Subcutaneous abdominal adipose tissue (tissue), 5 donors: ENCODE results near the gene PNMT.
A peak's percentile ranks its signal among the peaks of the same experiment; 100 is the strongest.

Source experiments
- H3K27ac ChIP-seq: one replicate; pipeline ENCODE4 v1.7.0; 2013; ENCODE audit warnings: low read depth, mild to moderate bottlenecking, inconsistent platforms, low read length, moderate library complexity
- H3K27me3 ChIP-seq, 5 donors: one replicate each; pipeline ENCODE4 v1.7.0; 2013; ENCODE audit warnings: low read length in 5 of 5, inconsistent platforms in 1 of 5; ENCODE audit not compliant: control insufficient read depth in 5 of 5, insufficient read depth in 4 of 5
- H3K36me3 ChIP-seq, 5 donors: one replicate each; pipeline ENCODE4 v1.7.0; 2013; ENCODE audit warnings: low read length in 5 of 5; ENCODE audit not compliant: control insufficient read depth in 5 of 5, insufficient read depth in 5 of 5
- H3K4me1 ChIP-seq, 5 donors: one replicate each; pipeline ENCODE4 v1.7.0; 2013; ENCODE audit warnings: low read length in 5 of 5, mild to moderate bottlenecking in 3 of 5, moderate library complexity in 1 of 5; ENCODE audit not compliant: control insufficient read depth in 5 of 5, insufficient read depth in 5 of 5
- H3K4me3 ChIP-seq, 5 donors: one replicate each; pipeline ENCODE4 v1.7.0; 2013; ENCODE audit warnings: low read length in 5 of 5, low read depth in 1 of 5
- H3K9ac ChIP-seq, 5 donors: one replicate each; pipeline ENCODE4 v1.7.0; 2013; ENCODE audit warnings: low read length in 5 of 5, mild to moderate bottlenecking in 4 of 5, moderate library complexity in 3 of 5
- H3K9me3 ChIP-seq, 5 donors: one replicate each; pipeline ENCODE4 v1.7.0; 2013; ENCODE audit warnings: low read length in 5 of 5; ENCODE audit not compliant: control insufficient read depth in 5 of 5
- donor health status: healthy.
- donor health status: healthy.
- donor health status: healthy.
- donor health status: healthy.
- donor health status: healthy.

PNMT gene

GRCh38 chr17:39641097-39641496 lies 27.2 kb upstream of the PNMT start:
- peak overlapping the region in 2 of 5 donors; percentile 21 to 39 for H3K9ac ChIP-seq
- H3K27me3 ChIP-seq: no peaks in the 10 kb centered on the region
- H3K4me1 ChIP-seq: peaks cover 18 to 71% (median 65%) of the 10 kb centered on the region in 5 donors
- no peak overlapping the region for H3K4me3 ChIP-seq
- H3K27ac ChIP-seq: no peak overlapping the region
- peaks cover 0 to 11% (median under 1%) of the 10 kb centered on the region in 5 donors for H3K36me3 ChIP-seq
- H3K9me3 ChIP-seq: no peaks in the 10 kb centered on the region

DNA sequence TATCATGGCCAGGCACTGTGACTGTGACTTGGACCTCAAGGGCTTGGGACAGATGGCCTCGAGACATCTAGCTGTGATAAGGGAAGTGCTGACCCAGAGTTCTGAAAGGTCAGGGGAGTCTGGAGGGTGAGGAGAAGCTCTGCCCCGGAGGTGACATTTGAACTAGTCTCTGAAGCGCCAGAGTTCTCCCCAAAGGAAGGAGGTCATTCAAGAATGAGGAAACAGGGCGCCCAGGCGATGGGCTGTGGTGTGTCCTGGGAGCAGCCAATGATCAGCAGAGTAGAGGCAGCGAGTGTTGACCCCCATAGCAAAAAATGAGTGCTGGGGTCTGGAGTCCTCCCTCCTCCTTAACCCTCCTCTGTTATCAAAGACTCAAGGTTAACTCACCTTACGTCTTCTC lies 26.4 kb upstream of the PNMT start:
- Histone ChIP-seq H3K9me3 (no peaks in the 10 kb centered on the region), H3K4me3 (no peak overlapping the region), H3K27ac (no peak overlapping the region), H3K27me3 (no peaks in the 10 kb centered on the region), H3K4me1 (peaks cover 16 to 64% (median 57%) of the 10 kb centered on the region in 5 donors), H3K9ac (peak overlapping the region in 1 of 5 donors; percentile 14), H3K36me3 (peaks cover 0 to 14% (median 2%) of the 10 kb centered on the region in 5 donors)

- Histone ChIP-seq H3K9me3 (no peaks in the 10 kb centered on the region), H3K27ac (no peak overlapping the region), H3K36me3 (peaks cover 0 to 14% (median 4%) of the 10 kb centered on the region in 5 donors), H3K4me3 (no peak overlapping the region), H3K27me3 (no peaks in the 10 kb centered on the region), H3K9ac (peak overlapping the region in 1 of 5 donors; percentile 14), H3K4me1 (peaks cover 16 to 62% (median 54%) of the 10 kb centered on the region in 5 donors)
Observed at GRCh38 chr17:39642291-39643074, 25.8 kb upstream of the PNMT start.

GRCh38 chr17:39643271-39643670 lies 25.0 kb upstream of the PNMT start:
- Histone ChIP-seq H3K27ac (no peak overlapping the region), H3K4me1 (peaks cover 9 to 54% (median 46%) of the 10 kb centered on the region in 5 donors), H3K9ac (peak overlapping the region in 1 of 5 donors; percentile 26), H3K36me3 (peaks cover 0 to 14% (median 4%) of the 10 kb centered on the region in 5 donors), H3K9me3 (no peaks in the 10 kb centered on the region), H3K27me3 (no peaks in the 10 kb centered on the region), H3K4me3 (no peak overlapping the region)

- no peak overlapping the region for H3K9ac ChIP-seq
- no peaks in the 10 kb centered on the region for H3K9me3 ChIP-seq
- H3K27ac ChIP-seq: no peak overlapping the region
- H3K4me1 ChIP-seq: peaks cover 0 to 14% (median 9%) of the 10 kb centered on the region in 5 donors
- no peaks in the 10 kb centered on the region for H3K27me3 ChIP-seq
- H3K4me3 ChIP-seq: no peak overlapping the region
- peaks cover 0 to 15% (median 11%) of the 10 kb centered on the region in 5 donors for H3K36me3 ChIP-seq
Observed at GRCh38 chr17:39647256-39647655, 21.0 kb upstream of the PNMT start.

DNA sequence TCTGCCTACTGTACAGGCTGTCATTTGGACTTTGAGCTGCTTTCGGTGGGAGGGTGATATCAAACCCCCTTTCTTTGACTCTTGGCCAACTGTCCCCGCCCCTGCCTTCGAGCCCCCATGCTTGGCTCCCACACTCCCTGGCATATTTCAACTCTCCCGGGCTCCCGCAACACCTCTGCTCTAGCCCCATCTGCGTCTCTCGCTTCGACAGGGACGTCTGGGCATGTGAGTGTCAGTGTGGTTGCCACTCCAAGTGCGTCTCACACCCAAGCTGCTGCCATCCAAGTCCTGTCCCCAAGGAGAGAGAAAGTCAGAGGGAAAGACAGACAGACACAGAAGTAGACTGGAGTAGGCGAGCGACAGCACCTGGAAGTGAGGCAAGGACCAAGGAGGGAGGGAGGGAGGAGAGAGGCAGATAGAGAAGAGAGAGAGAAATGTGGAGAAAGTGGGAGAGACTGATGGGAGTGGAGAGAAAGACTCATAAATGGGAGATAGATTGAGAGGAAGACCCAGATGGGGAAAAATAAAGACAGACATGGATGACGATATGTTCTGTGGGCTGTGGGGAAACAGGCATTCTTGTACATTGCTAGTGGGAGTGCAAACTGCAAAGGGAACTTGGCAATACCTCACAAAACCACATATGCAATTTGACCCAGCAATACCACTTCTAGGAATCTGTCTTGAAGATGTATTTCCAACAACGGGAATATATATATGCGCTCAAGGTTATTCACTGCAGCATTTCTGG lies 19.5 kb upstream of the PNMT start:
- Histone ChIP-seq H3K4me1 (peaks cover 0 to 5% (median 0%) of the 10 kb centered on the region in 5 donors), H3K4me3 (no peak overlapping the region), H3K27ac (no peak overlapping the region), H3K9me3 (no peaks in the 10 kb centered on the region), H3K27me3 (no peaks in the 10 kb centered on the region), H3K36me3 (peaks cover 0 to 12% (median 9%) of the 10 kb centered on the region in 5 donors), H3K9ac (no peak overlapping the region)

- Histone ChIP-seq H3K27me3 (no peaks in the 10 kb centered on the region), H3K4me1 (peaks cover 0 to 7% (median 3%) of the 10 kb centered on the region in 5 donors), H3K9ac (no peak overlapping the region)
Observed at GRCh38 chr17:39650121-39650579, 18.1 kb upstream of the PNMT start.

GRCh38 chr17:39651923-39652586 lies 16.2 kb upstream of the PNMT start:
- Histone ChIP-seq H3K4me3 (no peak overlapping the region), H3K9me3 (no peaks in the 10 kb centered on the region), H3K9ac (peak overlapping the region in 2 of 5 donors; percentile 15 to 30), H3K27me3 (no peaks in the 10 kb centered on the region), H3K27ac (no peak overlapping the region), H3K4me1 (peaks cover 0 to 7% (median 3%) of the 10 kb centered on the region in 5 donors), H3K36me3 (peaks cover 0 to 37% (median 15%) of the 10 kb centered on the region in 5 donors)

More at GRCh38 chr17:39650121-39650579, 18.1 kb upstream of the PNMT start:
- Histone ChIP-seq H3K4me3 (no peak overlapping the region), H3K36me3 (peaks cover 0 to 19% (median 11%) of the 10 kb centered on the region in 5 donors), H3K9me3 (no peaks in the 10 kb centered on the region), H3K27ac (no peak overlapping the region)

DNA sequence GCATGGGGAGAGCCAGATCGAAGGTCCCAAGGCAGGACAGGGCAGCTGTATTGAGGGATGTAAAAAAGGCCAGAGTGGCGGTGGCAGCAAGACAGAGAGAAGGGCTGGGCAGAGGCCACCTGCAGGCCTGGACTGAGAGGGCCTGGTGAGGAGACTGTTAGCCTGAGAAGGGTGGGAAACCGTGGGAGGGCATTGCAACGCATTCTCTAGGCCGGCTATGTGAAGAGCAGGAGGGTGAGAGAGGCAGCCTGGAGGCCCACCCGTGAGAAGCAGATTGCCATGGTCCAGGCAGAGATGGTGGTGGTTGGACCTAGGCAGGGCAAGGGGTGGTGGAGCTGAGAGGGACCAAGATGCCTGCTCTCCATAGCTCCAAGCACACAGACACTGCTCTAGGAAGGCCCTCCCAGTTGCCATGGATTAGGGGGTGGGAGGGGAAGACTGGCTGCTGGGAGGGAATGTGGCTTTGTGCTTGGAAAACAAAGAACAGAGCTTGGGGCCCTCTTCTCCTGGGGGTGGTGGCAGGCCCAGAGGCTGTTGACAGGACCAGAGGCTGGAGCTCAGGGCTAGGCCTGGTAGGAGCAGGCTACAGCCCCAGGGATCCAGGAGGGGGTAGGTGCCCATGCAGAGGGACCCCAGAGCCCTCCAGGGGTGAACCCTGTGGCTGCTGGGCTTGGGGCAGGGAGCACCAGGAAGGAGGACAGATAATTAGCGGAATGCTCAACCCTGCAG lies 15.5 kb upstream of the PNMT start:
- Histone ChIP-seq H3K36me3 (peaks cover 0 to 38% (median 18%) of the 10 kb centered on the region in 5 donors), H3K9ac (peak overlapping the region in 1 of 5 donors; percentile 15), H3K27ac (no peak overlapping the region), H3K9me3 (no peaks in the 10 kb centered on the region), H3K4me3 (no peak overlapping the region), H3K4me1 (peaks cover 0 to 8% (median 3%) of the 10 kb centered on the region in 5 donors), H3K27me3 (no peaks in the 10 kb centered on the region)
